Heart left ventricle (tissue), 13 donors: Measurements from ENCODE around the gene CES2.

ENCODE experiments used
- CTCF ChIP-seq, 12 donors: fragments of 200-600 bp; sonication (generic) in 4 of 12; IDR thresholded peaks; one replicate each; pipeline versions ENCODE4 v1.5.0 to v1.8.0; 2018 to 2022; ENCODE audit warnings: antibody characterized with exemption in 12 of 12, mild to moderate bottlenecking in 5 of 12
- POLR2A ChIP-seq, 2 donors: fragments of 450-650 bp; IDR thresholded peaks; one replicate each; pipeline ENCODE4 v1.6.1; 2017; ENCODE audit warnings: antibody characterized with exemption in 2 of 2, mild to moderate bottlenecking in 2 of 2, moderate library complexity in 2 of 2
- donor health status: ischemic (EF 13 %, LVEDD 7.1; RV severe dilation, severe dysfunction).
- donor health status: DM: no; HTN: yes; CAD: no.
- donor health status: DM: no; HTN: no; CAD: no.
- donor health status: ischemic (EF 25% LVEDD 6.9; RV normal size, moderate dysfunction).
- donor health status: ischemic (EF 25% LVEDD 5.7; RV mildly dilated, moderate dysfunction).
- donor health status: ischemic (EF 35%, LVEDD 5.7; RV mildly dilated, moderate dysfunction).
- donor health status: nonischemic (EF 11% LVEDD 7.7; RV severe dilation, severe dysfunction).
- donor health status: DM: yes; HTN: yes; CAD: no.
- donor health status: PGD.
- donor health status: ischemic (EF 29% LVEDD 5.4; RV normal size, mild dysfunction).
- donor health status: nonischemic (EF 23%, LVEDD 6.1; RV moderate dilation, normal function).

GRCh38 chr16:66937725-66938337 is 2.5 kb downstream of the CES2 start:
- TF ChIP-seq POLR2A (IDR thresholded peaks at IDR 0.05) (no peak), CTCF (IDR thresholded peaks at IDR 0.05) (no peak)
